GM23338 (cell line): ENCODE results near the gene BUB1B. TPM values are rescaled to one million over a fixed set of nuclear protein-coding genes. Genes with fewer than 3 reads are reported as not detected.

Source experiments
- ATAC-seq: fragments of 200-7000 bp; cut with Tn5 transposase; 3 replicates; pipeline ENCODE4 v1.9.1; 2020
- DNase-seq: peaks from one replicate; pipeline ENCODE4 v3.0.0-alpha.2; 2015; ENCODE audit warnings: low spot score
- H2AFZ ChIP-seq: fragments of 200-600 bp; sonication (generic); 2 replicates; pipeline ENCODE4 v1.8.0; 2016; ENCODE audit warnings: antibody characterized with exemption, mild to moderate bottlenecking, moderate library complexity
- H3F3A ChIP-seq: fragments of 200-600 bp; sonication (generic); replicated peaks from 2 replicates; pipeline ENCODE4 v1.8.0; 2017; ENCODE audit warnings: antibody characterized with exemption, mixed run types, low read depth
- H3K27ac ChIP-seq: fragments of 200-600 bp; sonication (generic); 2 replicates; pipeline ENCODE4 v1.6.1; 2016; ENCODE audit warnings: low read depth
- H3K27me3 ChIP-seq: fragments of 200-600 bp; sonication (generic); 2 replicates; pipeline ENCODE4 v1.8.0; 2016; ENCODE audit warnings: mild to moderate bottlenecking, mixed run types, moderate library complexity; ENCODE audit not compliant: insufficient read depth
- H3K36me3 ChIP-seq: fragments of 200-600 bp; sonication (generic); 2 replicates; pipeline ENCODE4 v1.8.0; 2016; ENCODE audit warnings: mild to moderate bottlenecking; ENCODE audit not compliant: insufficient read depth
- H3K4me1 ChIP-seq: fragments of 200-600 bp; sonication (generic); 2 replicates; pipeline ENCODE4 v1.8.0; 2016; ENCODE audit warnings: mild to moderate bottlenecking, moderate library complexity; ENCODE audit not compliant: insufficient read depth
- H3K4me2 ChIP-seq: fragments of 200-600 bp; sonication (generic); 2 replicates; pipeline ENCODE4 v1.7.1; 2017; ENCODE audit warnings: mixed run types
- H3K4me3 ChIP-seq: fragments of 200-600 bp; sonication (generic); 2 replicates; pipeline ENCODE4 v1.6.1; 2016; ENCODE audit warnings: mixed run types
- H3K79me2 ChIP-seq: fragments of 200-600 bp; sonication (generic); replicated peaks from 2 replicates; pipeline ENCODE4 v1.8.0; 2017; ENCODE audit warnings: mild to moderate bottlenecking; ENCODE audit not compliant: insufficient read depth
- H3K9me2 ChIP-seq: fragments of 200-600 bp; sonication (generic); 2 replicates; pipeline ENCODE4 v1.8.0; 2017; ENCODE audit not compliant: insufficient read depth
- H4K20me1 ChIP-seq: fragments of 200-600 bp; sonication (generic); replicated peaks from 2 replicates; pipeline ENCODE4 v1.8.0; 2017; ENCODE audit warnings: mild to moderate bottlenecking; ENCODE audit not compliant: insufficient read depth
- H3K27ac Mint-ChIP-seq: 2 replicates; pipeline ENCODE4 v1.8.0; 2020; ENCODE audit warnings: inconsistent platforms, mild to moderate bottlenecking, moderate library complexity, mixed read lengths
- H3K27me3 Mint-ChIP-seq: 3 replicates; pipeline ENCODE4 v1.8.0; 2022; ENCODE audit warnings: low read depth, mild to moderate bottlenecking, moderate library complexity, mixed read lengths, inconsistent platforms; ENCODE audit not compliant: insufficient read depth, poor library complexity
- H3K36me3 Mint-ChIP-seq: 3 replicates; pipeline ENCODE4 v1.8.0; 2021; ENCODE audit warnings: low read depth, mild to moderate bottlenecking, inconsistent platforms, moderate library complexity, mixed read lengths
- H3K4me1 Mint-ChIP-seq: 3 replicates; pipeline ENCODE4 v1.8.0; 2020; ENCODE audit warnings: mild to moderate bottlenecking, inconsistent platforms, mixed read lengths
- H3K4me3 Mint-ChIP-seq: 3 replicates; pipeline ENCODE4 v1.8.0; 2021; ENCODE audit warnings: moderate library complexity, mild to moderate bottlenecking, inconsistent platforms, mixed read lengths
- H3K9me3 Mint-ChIP-seq: 3 replicates; pipeline ENCODE4 v1.8.0; 2020; ENCODE audit warnings: moderate library complexity, mild to moderate bottlenecking, inconsistent platforms, mixed read lengths
- CREB1 ChIP-seq: fragments of 250-450 bp; sonication (Bioruptor Pico); IDR thresholded peaks from 2 replicates; pipeline ENCODE4 v1.5.0; 2020; ENCODE audit warnings: low read depth, mild to moderate bottlenecking, moderate library complexity
- EZH2phosphoT487 ChIP-seq: fragments of 200-600 bp; sonication (generic); IDR thresholded peaks from one replicate; pipeline ENCODE4 v1.8.1; 2018; ENCODE audit warnings: antibody characterized with exemption; ENCODE audit not compliant: unreplicated experiment
- JUNB ChIP-seq: IDR thresholded peaks from one replicate; pipeline ENCODE4 v1.6.1; 2016; ENCODE audit warnings: antibody characterized with exemption; ENCODE audit not compliant: unreplicated experiment
- POLR2AphosphoS5 ChIP-seq: IDR thresholded peaks from 2 replicates; pipeline ENCODE4 v1.6.1; 2016; ENCODE audit warnings: antibody characterized with exemption, low read depth
- STAT1 ChIP-seq: IDR thresholded peaks from one replicate; pipeline ENCODE4 v1.6.1; 2016; ENCODE audit warnings: antibody characterized with exemption; ENCODE audit not compliant: unreplicated experiment
- ZNF331 ChIP-seq: fragments of 250-450 bp; sonication (Bioruptor Pico); IDR thresholded peaks from 2 replicates; pipeline ENCODE4 v1.5.0; 2020; ENCODE audit warnings: low read depth, mild to moderate bottlenecking, moderate library complexity
- ZNF462 ChIP-seq: fragments of 250-450 bp; sonication (Bioruptor Pico); IDR thresholded peaks from 2 replicates; pipeline ENCODE4 v1.5.0; 2020; ENCODE audit warnings: mild to moderate bottlenecking, moderate library complexity
- polyA plus RNA-seq: library from polyadenylated mRNA; unstranded; fragments of >200 nt; fragmentation: Nextera tagmentation; extraction: Ambion mirVana; gene quantifications from 2 replicates; pipeline ENCODE4 v1.2.1, GENCODE V29; 2016
- total RNA-seq: library from RNA; depleted of rRNA; stranded (reverse); fragments of >200 nt; shearing (Covaris generic); gene quantifications from 2 replicates; pipeline ENCODE4 v1.2.3, GENCODE V29; 2014
- TF ChIP-seq, protein P1 (sequence below), 2 experiments: fragments of 200-600 bp in 1 of 2; sonication (generic) in 1 of 2; conservative IDR thresholded peaks; 2 replicates each; pipeline versions ENCODE4 v1.5.1 to v1.6.1; 2016 to 2017; ENCODE audit warnings: antibody characterized with exemption in 2 of 2, low read depth in 2 of 2, mild to moderate bottlenecking in 2 of 2, moderate library complexity in 1 of 2
- TF ChIP-seq, protein P2 (sequence below): IDR thresholded peaks from one replicate; pipeline ENCODE4 v1.6.1; 2018; ENCODE audit warnings: antibody characterized with exemption; ENCODE audit not compliant: unreplicated experiment

Gene BUB1B
- total and polyA plus RNA-seq, 2 experiments from 2014 or later = 77.7 to 160 TPM

GRCh38 chr15:40234783-40235182 is 73.9 kb downstream of the BUB1B start (continued):
- TF ChIP-seq ZNF462 = no peak
- no peak for TF ChIP-seq POLR2AphosphoS5
- no peak for TF ChIP-seq STAT1
- TF ChIP-seq JUNB = no peak
- TF ChIP-seq ZNF331 = no peak
- TF ChIP-seq, protein P1, sequence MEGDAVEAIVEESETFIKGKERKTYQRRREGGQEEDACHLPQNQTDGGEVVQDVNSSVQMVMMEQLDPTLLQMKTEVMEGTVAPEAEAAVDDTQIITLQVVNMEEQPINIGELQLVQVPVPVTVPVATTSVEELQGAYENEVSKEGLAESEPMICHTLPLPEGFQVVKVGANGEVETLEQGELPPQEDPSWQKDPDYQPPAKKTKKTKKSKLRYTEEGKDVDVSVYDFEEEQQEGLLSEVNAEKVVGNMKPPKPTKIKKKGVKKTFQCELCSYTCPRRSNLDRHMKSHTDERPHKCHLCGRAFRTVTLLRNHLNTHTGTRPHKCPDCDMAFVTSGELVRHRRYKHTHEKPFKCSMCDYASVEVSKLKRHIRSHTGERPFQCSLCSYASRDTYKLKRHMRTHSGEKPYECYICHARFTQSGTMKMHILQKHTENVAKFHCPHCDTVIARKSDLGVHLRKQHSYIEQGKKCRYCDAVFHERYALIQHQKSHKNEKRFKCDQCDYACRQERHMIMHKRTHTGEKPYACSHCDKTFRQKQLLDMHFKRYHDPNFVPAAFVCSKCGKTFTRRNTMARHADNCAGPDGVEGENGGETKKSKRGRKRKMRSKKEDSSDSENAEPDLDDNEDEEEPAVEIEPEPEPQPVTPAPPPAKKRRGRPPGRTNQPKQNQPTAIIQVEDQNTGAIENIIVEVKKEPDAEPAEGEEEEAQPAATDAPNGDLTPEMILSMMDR (conservative IDR thresholded peaks at IDR 0.05; ENCODE audit: low read depth in 2 of 2) = no peak

GRCh38 chr15:40235201-40235885 is 74.5 kb downstream of the BUB1B start:
- Mint-ChIP-seq H3K36me3 (no peaks in the 10 kb centered on the region; the same call in 2 of the 3 replicates), H3K4me1 (peaks cover 25% of the 10 kb centered on the region), H3K9me3 (no peaks in the 10 kb centered on the region), H3K27ac (no peak overlapping the region), H3K27me3 (peaks cover 13% of the 10 kb centered on the region), H3K4me3 (no peak overlapping the region)
- H3K9me2 ChIP-seq = no peaks in the 10 kb centered on the region
- H3K4me1 ChIP-seq = peaks cover 14% of the 10 kb centered on the region
- DNase-seq (peak; percentile 45), ATAC-seq (peak; percentile 4; the same call in 1 of the 3 replicates)
- H2AFZ ChIP-seq = no peak overlapping the region
- no peaks in the 10 kb centered on the region for H4K20me1 ChIP-seq
- H3K4me2 ChIP-seq = no peak overlapping the region
- no peaks in the 10 kb centered on the region for H3K36me3 ChIP-seq
- H3K27ac ChIP-seq = 0 out of 2 replicates have a peak overlapping the region, but pooled peaks have one; percentile 27
- H3K27me3 ChIP-seq = peaks cover 8% of the 10 kb centered on the region; the same call in 1 of the 2 replicates
- 0 out of 2 replicates have a peak, but pooled peaks cover 3% of the 10 kb centered on the region for H3K79me2 ChIP-seq
- no peak overlapping the region for H3K4me3 ChIP-seq
- peaks cover 23% of the 10 kb centered on the region; the same call in 1 of the 2 replicates for H3F3A ChIP-seq
- TF ChIP-seq, protein P2, sequence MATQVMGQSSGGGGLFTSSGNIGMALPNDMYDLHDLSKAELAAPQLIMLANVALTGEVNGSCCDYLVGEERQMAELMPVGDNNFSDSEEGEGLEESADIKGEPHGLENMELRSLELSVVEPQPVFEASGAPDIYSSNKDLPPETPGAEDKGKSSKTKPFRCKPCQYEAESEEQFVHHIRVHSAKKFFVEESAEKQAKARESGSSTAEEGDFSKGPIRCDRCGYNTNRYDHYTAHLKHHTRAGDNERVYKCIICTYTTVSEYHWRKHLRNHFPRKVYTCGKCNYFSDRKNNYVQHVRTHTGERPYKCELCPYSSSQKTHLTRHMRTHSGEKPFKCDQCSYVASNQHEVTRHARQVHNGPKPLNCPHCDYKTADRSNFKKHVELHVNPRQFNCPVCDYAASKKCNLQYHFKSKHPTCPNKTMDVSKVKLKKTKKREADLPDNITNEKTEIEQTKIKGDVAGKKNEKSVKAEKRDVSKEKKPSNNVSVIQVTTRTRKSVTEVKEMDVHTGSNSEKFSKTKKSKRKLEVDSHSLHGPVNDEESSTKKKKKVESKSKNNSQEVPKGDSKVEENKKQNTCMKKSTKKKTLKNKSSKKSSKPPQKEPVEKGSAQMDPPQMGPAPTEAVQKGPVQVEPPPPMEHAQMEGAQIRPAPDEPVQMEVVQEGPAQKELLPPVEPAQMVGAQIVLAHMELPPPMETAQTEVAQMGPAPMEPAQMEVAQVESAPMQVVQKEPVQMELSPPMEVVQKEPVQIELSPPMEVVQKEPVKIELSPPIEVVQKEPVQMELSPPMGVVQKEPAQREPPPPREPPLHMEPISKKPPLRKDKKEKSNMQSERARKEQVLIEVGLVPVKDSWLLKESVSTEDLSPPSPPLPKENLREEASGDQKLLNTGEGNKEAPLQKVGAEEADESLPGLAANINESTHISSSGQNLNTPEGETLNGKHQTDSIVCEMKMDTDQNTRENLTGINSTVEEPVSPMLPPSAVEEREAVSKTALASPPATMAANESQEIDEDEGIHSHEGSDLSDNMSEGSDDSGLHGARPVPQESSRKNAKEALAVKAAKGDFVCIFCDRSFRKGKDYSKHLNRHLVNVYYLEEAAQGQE = no peak
- TF ChIP-seq JUNB = no peak
- TF ChIP-seq EZH2phosphoT487 = no peak
- no peak for TF ChIP-seq ZNF331
- TF ChIP-seq, protein P1 (conservative IDR thresholded peaks at IDR 0.05; ENCODE audit: low read depth in 2 of 2) = no peak
- TF ChIP-seq CREB1 (CRISPR knock-in tag) = no peak
